Stimulated activated CD8-positive, alpha-beta memory T cell treated with anti-CD3 and anti-CD28 coated beads, Interleukin-7, amount 100 ng/mL, for 4 hours (primary cell): ENCODE measurements around the gene PRR33.
"Not testable (repeated sequence)": the region's sequence is repeated elsewhere in the genome, so short reads cannot be mapped to it uniquely, and the experiment has no call there.

Experiments
- DNase-seq, 2 donors: peaks; one replicate each; pipeline ENCODE4 v3.0.0-alpha.2; 2020; ENCODE audit warnings: low read depth in 2 of 2

Gene PRR33

GRCh38 chr11:1889941-1890855 is 1.5 kb downstream of the PRR33 start:
- DNase-seq, result no peak

- DNase-seq, result peak; percentile 52 to 77
These were observed 2.3 kb downstream of the PRR33 start for GRCh38 chr11:1889224-1889930.

- no peak for DNase-seq
These were observed 2.9 kb downstream of the PRR33 start for GRCh38 chr11:1888811-1889210.

DNA sequence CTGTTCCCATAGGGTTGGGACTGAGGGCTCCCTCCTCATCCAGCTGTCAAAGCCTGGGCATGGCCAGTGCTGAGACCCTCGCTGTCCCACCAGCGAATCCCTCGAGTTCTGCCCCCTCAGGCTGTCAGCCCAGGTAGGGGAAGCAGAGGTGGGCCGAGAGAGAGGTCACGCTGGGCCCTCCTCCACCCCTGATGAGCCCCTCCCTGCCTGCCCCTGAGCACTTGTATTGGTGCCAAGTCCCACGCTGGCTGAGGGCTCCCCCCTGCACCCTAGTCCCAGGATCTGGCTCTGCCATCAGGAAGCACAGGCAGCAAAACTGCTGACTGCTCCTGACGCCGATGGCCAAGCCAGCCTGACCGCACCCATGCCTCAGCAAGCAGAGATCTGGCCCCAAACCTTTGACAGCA is 3.3 kb downstream of the PRR33 start:
- no peak for DNase-seq

GRCh38 chr11:1887451-1888346 is 4.0 kb downstream of the PRR33 start:
- no peak for DNase-seq

- not testable (repeated sequence) for DNase-seq
These were observed 5.1 kb downstream of the PRR33 start for GRCh38 chr11:1886551-1886950.

GRCh38 chr11:1884303-1884700 is 7.4 kb downstream of the PRR33 start:
- no peak for DNase-seq

- DNase-seq, result no peak
These were observed 8.1 kb downstream of the PRR33 start for GRCh38 chr11:1883346-1884302.

- DNase-seq, result peak; percentile 29 to 69
These were observed 9.1 kb downstream of the PRR33 start for GRCh38 chr11:1882265-1883238.

DNA sequence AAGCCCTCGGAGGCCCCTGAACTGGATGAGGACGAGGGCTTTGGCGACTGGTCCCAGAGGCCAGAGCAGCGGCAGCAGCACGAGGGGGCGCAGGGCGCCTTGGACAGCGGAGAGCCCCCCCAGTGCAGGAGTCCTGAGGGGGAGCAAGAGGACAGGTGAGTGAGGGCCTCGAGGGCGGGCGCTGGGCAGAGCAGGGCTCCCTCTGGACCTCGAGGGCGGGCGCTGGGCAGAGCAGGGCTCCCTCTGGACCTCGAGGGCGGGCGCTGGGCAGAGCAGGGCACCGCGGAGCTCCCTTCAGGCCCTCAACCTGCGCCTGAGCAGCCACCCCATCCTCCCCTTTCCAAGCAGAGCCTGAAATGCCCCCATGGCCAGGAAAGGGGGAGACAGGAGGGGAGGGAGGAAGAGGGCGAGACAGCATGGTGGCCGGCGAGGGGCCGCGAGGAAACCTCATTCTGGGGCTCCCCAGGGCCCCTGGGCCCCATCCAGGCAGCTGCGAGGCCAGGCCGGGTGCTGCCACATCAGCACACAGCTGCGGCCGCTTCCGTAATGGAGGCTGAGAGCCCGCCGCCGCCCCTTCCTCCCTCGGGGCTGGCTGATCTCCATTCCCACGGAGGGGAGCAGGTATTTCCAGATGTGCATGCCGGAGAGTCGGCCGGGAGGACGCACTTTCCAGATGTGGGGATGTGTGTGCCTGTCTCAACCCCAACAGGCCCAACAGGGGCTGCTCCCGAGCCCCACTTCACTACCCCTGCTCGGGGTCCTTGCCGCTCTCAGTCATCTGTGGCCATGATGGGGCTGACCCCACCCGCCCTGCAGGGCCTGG is 10.0 kb downstream of the PRR33 start:
- no peak for DNase-seq

- no peak for DNase-seq
These were observed 10.8 kb downstream of the PRR33 start for GRCh38 chr11:1880746-1881441.

DNA sequence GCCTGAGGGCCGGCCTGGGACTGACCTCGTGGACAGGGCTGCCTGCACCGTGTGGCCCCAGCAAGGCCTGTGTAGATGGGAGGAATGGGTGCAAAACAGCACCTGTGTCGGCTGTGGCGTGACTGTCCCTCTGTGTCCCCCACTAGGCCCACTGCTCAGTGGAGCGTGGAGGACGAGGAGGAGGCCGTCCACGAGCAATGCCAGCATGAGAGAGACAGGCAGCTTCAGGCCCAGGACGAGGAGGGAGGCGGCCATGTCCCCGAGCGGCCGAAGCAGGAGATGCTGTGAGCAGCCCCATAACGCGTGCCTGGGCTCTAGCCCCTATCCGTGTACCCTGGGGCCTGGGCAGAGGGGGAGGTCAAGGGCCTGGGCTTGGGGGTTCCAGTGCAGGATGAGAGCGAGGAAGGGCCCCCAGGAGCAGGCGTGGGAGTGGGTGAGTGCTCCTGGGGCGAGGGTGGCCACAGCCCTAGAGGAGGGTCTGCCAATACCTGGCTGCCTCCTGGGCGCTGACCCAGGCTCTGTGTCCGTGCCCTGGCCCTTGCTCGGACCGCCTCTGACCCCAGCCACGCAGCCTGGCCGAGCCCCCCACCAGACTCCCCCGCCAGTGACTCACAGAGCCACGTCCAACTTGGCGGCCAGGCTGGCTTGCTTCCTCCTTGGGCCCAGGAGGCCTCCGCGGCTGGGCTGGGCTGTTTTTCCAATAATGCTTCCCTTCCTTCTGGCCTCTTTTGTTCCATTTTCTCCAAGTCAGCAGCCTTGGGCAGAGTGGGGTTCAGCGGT is 11.6 kb downstream of the PRR33 start:
- DNase-seq, result no peak

DNA sequence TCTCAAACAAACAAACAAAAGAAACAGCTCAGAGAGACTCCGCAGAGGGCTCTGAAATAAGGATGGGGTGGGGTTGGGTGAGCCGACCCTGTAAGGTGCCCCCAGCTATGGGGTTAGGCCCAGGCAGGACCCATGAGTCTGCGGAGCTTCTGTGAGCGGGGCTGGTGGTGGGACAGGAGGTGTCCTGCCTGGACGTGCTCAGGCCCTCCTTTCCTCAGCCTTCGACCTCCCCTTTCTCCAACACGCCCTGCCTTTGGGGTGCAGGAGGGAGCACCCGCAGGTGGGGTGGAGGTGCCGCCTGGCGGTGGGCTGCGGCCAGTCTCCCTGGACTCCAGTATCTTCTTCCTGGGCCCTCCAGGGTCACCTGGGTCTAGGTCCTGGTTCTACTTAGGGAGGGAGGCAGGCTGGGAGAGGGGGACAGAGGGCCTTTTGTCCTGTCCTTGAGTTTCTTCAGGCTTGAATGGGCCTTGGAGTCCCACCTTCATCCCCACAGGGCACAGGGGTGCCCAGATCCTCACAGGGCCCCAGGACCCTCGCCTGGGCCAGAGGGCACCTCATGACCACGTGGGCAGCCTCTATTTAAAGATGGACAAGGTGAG is 12.3 kb downstream of the PRR33 start:
- no peak for DNase-seq

DNA sequence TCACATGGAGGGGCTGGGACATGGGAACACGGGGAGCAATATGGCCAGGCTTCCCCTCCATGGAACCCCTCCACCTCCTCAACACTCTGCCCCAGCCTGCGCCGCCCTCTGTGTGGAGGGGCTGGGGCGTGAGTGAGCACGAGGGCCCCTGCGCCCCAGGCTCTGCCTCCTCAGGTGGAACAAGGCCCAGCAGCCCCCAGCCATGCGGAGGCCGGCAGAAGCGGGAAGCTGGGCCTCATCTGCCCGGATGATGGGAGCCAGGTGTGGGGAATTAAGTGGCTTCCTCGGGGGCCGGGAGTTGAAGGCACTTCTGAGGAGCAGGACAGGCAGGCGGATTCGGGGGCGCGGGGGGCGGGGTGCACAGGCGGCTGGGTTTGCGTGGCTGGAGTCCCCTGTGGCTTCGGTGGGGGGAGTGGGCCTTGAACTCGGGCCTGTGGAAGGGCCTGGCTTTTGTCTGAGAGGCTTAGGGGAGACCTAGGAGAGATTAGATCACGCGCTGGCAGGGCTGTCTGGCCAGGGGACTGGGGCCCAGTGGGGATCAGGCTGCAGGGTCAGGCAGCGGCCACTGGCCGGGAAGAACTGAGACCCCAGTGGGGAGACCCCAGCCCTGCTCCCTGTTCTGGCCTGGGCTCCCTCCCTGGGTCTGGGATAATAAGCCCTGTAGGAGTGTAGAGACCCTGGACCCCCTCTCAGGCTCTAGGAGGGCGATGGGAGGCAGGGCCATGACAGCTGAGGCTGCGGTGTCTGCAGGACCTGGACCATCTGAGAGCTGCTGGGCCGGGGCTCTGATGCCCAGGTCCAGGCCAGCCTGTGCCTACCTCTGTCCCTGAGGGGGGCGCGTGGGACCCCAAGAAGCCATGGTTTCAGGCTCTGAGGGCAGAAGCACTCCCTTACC is 13.3 kb downstream of the PRR33 start:
- DNase-seq, result no peak

GRCh38 chr11:1877211-1878136 is 14.2 kb downstream of the PRR33 start:
- no peak for DNase-seq
